Stimulated activated CD8-positive, alpha-beta memory T cell treated with anti-CD3 and anti-CD28 coated beads, Interleukin-7, amount 100 ng/mL, for 4 hours (primary cell): Measurements from ENCODE around the gene DGKH.
"Not testable (repeated sequence)": the region's sequence is repeated elsewhere in the genome, so short reads cannot be mapped to it uniquely, and the experiment has no call there.

Source experiments
- DNase-seq, 2 donors: peaks; one replicate each; pipeline ENCODE4 v3.0.0-alpha.2; 2020; ENCODE audit warnings: low read depth in 2 of 2

DGKH gene

GRCh38 chr13:42226759-42227158 lies 178.3 kb downstream of the DGKH start:
- DNase-seq = not testable (repeated sequence)

DNA sequence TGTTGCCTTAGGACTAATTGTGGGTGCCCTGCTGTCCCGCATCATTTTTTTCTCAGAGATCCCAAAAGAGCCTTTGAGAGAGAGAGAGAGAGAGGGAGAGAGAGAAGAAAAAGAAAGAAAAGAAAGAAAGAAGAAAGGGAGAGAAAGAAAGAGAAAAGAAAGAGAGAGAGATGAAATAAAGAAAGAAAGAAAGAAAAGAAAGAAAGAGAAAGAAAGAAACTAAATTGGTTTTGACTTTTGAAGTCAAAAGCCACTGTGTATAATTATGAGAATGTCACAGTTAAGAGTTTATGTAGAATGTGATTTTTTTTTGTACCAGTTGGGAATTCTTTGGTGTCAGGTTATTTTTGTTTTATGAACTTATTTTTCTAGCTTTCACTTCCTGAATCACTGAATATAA lies 180.1 kb downstream of the DGKH start:
- no peak for DNase-seq

DNA sequence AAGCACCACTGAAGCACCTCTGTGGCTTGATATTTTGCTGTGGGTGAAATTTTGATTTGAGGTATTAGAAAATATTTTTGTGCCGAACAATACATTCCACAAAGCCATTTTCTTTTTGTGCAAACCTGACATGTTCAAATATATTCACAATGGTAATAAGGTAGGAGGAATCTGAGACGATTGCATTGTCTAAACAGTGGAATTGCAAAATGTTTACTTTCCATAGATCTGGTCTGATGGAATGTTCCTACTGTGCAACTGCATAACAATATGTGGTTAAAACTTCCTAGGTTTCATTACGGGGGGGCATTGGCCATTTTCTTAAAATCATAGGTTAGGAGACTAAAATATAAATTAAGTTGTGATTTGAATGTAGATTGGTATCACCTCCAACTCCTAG lies 180.8 kb downstream of the DGKH start:
- DNase-seq = no peak

- no peak for DNase-seq
Observed at GRCh38 chr13:42232671-42233070, 184.2 kb downstream of the DGKH start.

GRCh38 chr13:42233726-42234125 lies 185.3 kb downstream of the DGKH start:
- no peak for DNase-seq

DNA sequence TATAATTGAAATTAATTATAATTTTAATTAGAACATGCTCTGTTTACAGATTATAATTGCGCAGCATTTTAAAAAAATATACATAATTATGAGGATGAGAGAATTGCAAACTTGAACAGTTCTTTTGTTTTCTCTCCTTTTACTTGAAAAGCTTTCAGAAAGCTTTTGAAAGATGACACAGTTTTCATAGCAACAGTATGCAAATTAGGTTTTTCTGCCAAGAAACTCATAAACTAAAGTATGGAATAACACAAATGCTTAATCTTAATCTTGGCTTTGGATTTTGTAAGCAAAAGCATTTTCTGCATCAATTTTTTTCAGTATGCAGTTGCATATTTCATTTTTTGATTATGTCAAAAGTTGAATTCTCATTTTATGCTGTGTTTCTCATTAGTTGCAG lies 190.7 kb downstream of the DGKH start:
- DNase-seq = no peak

DNA sequence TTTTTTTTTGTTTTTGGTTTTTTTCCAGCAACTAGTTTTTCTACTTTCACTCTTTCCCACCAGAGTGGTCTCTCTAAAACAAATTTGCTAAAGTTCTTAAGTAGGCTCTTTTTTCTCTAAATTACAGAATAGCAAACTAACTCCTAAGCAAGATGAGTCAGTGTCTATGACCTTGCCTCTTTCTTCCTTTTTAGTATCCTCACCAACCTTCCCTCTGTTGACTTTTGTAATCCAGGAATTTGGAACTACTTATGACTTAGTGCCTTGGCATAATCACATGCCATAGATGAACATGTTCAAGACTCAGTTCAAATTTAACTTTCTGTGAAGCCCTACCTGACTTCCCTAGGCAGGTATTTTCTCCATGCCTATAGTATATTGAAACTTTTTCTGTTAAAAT lies 191.2 kb downstream of the DGKH start:
- DNase-seq = no peak

DNA sequence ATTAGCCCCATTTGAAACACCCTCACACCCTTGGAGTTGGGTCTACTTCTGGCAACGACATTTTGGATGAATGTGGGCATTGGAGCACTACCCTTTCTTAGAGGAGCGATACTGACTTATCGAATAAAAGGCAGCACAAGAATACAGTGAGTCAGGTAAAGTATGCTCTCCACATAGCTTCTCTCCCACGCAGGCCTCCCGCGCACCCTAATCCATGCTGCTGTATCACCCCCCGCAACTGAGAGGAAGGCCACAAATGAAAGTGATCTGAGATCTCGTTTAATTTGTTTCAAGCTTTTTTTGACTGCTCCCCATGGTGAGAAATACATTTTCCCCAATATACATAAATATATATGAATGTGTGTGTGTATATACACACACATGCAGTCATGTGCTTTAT lies 198.1 kb downstream of the DGKH start:
- no peak for DNase-seq

DNA sequence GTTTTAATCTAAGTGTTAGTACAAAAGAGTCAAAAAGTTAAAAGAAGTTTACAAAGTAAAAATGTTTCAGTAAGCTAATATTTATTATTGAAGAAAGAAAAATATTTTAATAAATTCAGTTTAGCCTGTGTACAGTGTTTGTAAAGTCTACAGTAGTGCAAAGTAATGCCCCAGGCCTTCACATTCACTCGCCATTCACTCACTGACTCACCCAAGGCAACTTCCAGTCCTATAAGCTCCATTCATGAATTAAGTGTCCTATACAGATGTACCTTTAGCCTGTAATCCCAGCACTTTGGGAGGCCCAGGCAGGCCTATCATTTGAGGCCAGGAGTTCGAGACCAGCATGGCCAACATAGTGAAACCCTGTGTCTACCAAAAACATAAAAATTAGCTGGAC lies 199.4 kb downstream of the DGKH start:
- no peak for DNase-seq

GRCh38 chr13:42255886-42256285 lies 207.4 kb downstream of the DGKH start:
- no peak for DNase-seq

- DNase-seq = no peak
Observed at GRCh38 chr13:42258747-42259146, 210.3 kb downstream of the DGKH start.

- no peak for DNase-seq
Observed at GRCh38 chr13:42259515-42259914, 211.1 kb downstream of the DGKH start.

- DNase-seq = no peak
Observed at GRCh38 chr13:42260903-42261654, 212.6 kb downstream of the DGKH start.

DNA sequence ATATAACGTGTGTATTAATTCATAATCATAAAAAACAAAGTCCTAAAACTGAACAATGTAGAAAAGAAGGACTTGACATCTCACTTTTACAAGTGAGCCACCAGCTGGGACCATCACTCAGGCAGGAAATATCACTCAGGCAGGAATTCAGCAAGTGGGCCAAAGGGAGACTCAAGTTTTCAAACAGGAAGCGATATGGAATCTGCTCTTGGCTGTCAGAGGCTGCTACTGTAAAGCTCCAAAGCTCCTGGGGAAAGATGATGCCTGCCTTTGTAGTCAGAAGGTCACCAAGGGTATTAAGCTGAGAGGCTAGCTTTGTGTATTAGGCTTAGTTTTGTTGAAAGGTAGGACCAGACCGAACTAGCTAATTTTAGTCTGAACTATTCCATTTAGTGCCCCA lies 218.0 kb downstream of the DGKH start:
- no peak for DNase-seq

GRCh38 chr13:42270160-42270856 lies 221.9 kb downstream of the DGKH start:
- DNase-seq = no peak

GRCh38 chr13:42270857-42271215 lies 222.4 kb downstream of the DGKH start:
- DNase-seq = no peak

- DNase-seq = peak; percentile 92 to 93
Observed at GRCh38 chr13:42271337-42272114, 223.1 kb downstream of the DGKH start.

DNA sequence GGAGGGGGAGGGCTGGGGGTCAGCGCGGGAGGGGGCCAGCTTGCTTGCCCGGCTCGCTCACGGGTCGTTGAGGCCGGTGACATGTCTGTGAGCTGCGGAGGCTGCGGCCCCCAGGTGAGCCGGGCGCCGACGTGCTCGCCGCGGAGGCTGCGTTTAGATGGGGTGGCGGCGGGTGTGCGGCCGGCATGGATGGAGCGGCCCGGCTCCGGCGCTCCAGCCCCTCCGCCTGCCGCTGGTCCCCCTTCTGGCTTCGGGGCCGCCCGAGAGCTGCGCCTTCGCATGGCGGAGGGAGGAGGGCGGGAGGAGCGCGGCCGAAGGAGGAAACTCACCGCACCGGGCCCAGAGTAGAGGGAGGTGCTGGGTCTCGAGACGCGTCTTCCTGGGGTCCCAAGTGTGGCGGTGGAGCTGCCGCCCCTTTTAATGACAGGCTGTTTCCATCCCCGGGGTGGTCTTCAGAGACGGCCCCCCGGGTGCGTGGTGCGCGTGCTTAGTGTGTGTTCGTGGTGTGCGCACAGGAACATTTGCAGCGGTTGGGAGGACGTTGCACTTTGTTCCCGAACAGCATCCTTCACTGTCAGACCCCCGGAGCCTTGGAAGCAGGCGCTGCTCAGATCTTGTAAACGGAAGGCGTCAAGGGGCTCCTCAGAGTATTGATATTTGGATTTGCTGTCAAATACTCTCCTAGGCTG lies 223.8 kb downstream of the DGKH start, which contains the start of gene AKAP11:
Gene AKAP11 (plus strand): TSS at position 38 of the 689 bp plus-strand sequence. CDS start 14,197 bp downstream, outside the sequence.
- peak; percentile 17 to 42 for DNase-seq

DNA sequence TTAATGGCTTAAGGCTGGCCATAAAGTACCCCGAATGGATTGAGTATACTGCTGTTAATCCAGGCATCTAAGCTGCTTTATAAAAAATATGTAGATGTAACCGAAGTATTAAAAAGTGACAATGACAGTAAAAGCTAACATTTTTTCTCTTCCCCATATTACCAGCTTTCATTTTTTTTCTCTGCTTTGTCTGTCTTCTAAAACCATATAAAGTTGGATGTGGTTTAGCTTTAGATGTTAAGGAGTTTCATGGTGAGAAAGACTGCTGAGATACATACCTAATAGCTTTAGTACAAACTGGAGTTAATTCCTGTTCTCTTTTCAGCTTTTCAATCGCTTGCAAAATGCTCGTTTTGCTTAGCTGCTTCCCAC lies 224.3 kb downstream of the DGKH start:
- DNase-seq = no peak

DNA sequence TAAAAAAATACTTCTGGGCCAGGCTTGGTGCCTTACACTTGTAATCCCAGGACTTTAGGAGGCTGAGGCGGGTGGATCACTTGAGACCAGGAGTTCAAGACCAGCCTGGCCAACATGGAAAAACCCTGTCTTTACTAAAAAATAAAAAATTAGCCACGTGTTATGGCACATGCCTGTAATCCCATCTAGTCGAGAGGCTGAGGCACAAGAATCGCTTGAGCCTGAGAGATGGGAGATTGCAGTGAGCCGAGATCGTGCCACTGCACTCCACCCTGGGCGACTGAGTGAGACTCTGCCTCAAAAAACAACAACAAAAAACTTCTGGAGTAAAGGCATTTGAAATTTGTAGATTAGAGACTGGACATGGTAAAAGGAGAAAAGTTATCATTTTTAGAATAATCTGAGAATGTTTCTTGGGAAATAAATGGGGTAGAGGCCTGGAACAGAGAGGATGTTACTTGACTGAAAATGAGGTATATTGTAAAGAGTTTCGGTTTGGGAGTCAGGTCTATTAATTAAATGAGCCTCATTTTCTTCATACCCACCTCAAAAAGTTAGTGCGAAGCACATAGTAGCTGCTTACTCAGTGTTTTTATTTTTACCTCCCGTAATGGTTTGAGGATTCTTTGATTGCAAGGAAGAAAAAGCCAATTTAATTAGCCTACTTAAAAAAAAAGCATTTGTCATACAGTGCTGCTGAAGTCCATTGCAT lies 226.1 kb downstream of the DGKH start:
- no peak for DNase-seq

- no peak for DNase-seq
Observed at GRCh38 chr13:42275098-42275471, 226.6 kb downstream of the DGKH start.
